NCI-H526 treated with DMSO at 0.1 percent for 48 hours (cell line): ENCODE measurements around the gene KDM4E.
"Not testable (repeated sequence)": the region's sequence is repeated elsewhere in the genome, so short reads cannot be mapped to it uniquely, and the experiment has no call there.

Source experiments
- DNase-seq: peaks from one replicate; lab custom pipeline; 2025; lab: John Stamatoyannopoulos, UW

KDM4E gene

DNA sequence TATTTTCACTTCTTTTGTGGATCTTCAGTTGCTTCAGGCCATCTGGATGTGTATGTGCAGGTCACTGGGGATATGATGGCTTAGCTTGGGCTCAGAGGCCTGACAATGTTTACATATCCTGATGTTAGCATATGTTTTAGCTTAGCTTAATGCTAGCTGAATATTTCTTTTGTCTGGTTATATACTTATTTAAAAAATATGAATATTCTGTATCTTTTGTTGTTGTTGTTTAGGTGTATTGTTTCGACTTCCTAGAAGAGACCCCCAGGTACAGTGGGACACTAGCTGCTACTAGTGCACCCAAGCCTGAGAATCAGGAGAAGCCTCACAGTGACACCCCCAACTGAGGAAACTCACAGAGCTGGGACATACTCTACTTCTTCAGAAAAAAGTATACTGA lies at the start of gene KDM4E:
TSS of gene KDM4E (plus strand) at position 301 of the 400 bp plus-strand sequence. CDS start 300 bp downstream, outside the sequence.
- no peak for DNase-seq

DNA sequence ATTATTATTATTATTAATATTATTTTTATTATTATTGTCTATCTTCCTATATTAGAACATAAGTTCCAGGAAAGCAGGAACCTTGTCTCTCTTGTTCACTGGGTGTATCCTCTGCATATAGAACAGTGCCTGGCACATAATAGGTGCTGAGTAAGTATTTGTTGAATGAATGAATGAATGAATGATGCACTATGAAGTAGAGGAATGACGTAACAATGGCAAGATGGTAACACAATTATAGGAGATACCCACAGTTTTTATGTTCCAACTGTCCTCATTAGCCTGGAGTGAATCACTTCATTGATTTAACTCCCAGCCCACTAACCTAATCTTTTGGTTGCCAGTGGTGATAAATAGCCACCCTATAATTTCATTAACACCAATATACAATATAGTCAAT lies 49.5 kb upstream of the KDM4E start:
- no peak for DNase-seq

DNA sequence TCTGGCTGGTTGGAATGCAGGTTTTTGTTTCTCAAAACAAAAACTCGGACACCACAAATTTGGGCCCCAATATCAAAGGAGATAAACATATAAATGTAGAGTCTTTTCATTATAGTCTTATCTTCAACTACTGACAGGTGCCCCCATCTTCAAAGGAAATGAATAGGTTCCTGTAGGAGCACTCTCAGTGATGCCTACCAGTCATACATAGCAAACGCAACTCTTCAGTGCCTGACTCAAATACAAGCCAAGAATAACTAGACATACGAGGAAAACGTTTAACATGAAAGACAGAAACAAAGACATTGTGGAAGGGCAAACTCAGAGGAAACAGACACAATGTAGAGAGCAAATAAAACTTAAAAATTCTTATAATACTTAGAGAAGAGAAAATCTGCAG lies 37.7 kb upstream of the KDM4E start:
- no peak for DNase-seq

DNA sequence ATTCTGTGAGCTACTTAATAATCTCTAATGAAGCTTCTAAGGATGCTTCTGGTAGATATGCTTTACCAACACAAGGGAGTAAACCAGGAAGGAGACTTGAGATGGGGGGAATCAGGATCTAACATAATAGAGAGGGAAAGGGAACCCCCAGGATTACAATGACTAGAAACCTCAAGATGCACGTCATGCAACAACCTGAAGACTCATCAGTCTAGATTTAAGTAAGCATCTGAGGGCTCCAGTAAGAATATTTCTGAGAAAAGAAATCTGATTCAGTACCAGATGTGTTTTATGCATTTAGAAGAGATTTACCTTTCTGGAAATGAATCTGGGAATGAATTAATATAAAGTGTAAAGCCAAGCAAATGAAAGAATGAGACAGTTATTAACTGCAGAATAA lies 36.3 kb upstream of the KDM4E start:
- DNase-seq: no peak

GRCh38 chr11:94993400-94993943 lies 31.6 kb upstream of the KDM4E start:
- no peak for DNase-seq

DNA sequence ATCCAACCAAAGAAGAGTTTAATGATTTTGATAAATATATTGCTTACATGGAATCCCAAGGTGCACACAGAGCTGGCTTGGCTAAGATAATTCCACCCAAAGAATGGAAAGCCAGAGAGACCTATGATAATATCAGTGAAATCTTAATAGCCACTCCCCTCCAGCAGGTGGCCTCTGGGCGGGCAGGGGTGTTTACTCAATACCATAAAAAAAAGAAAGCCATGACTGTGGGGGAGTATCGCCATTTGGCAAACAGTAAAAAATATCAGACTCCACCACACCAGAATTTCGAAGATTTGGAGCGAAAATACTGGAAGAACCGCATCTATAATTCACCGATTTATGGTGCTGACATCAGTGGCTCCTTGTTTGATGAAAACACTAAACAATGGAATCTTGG lies 27.6 kb upstream of the KDM4E start:
- DNase-seq: no peak

DNA sequence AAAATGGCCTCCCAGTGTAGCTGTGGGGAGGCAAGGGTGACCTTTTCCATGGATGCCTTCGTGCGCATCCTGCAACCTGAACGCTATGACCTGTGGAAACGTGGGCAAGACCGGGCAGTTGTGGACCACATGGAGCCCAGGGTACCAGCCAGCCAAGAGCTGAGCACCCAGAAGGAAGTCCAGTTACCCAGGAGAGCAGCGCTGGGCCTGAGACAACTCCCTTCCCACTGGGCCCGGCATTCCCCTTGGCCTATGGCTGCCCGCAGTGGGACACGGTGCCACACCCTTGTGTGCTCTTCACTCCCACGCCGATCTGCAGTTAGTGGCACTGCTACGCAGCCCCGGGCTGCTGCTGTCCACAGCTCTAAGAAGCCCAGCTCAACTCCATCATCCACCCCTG lies 26.8 kb upstream of the KDM4E start:
- no peak for DNase-seq

GRCh38 chr11:95003716-95004115 lies 21.3 kb upstream of the KDM4E start:
- no peak for DNase-seq

GRCh38 chr11:95005642-95006041 lies 19.4 kb upstream of the KDM4E start:
- no peak for DNase-seq

DNA sequence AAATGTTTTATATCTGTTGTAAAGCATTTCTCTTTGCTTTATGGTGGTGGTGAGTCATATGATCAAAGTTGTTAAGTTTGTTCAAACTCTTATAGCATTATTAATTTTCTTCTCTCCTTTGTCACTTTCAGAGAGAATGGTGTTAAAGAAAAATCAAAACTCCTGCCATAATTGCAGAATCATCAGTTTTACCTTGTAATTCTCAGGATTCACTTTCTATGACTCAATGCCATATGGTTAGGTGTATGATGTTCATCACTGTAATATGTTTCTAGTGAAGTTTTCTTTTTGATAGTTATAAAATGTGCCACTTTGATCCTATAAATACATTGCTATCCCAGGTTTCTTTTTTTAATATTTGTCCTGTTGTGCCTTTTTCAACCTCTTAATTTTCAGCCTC lies 13.7 kb upstream of the KDM4E start:
- no peak for DNase-seq

DNA sequence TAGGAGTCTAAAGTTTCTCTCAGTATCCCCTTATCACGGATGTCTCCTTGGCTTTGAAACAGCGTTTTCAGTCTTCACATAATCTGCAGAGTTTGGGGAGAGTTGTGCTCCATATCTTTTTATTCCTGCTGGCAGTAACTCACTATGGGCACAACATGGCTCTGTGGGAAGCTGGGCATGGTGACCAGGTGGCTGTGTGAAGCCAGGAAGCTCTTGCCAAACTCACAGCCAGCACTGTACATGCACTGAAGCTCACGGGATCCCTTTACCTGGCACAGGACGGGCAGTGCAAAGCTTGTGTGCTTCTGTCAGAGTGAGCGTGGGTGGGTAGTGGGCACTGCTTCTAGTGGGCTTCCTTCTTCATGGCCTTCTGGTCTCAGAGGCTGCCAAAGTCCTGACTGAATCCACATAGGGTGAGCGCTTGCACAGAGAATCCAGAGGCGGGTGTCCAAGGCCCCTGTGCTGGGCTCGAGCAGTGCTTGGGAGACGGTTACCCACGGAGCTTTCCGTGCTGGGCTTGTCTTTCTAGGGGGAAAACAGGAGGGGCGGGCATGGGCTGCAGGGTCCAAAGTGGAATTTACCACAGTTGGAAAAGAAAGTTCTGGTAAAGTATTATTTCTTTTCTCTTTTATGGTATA lies 10.8 kb upstream of the KDM4E start:
- DNase-seq: no peak

DNA sequence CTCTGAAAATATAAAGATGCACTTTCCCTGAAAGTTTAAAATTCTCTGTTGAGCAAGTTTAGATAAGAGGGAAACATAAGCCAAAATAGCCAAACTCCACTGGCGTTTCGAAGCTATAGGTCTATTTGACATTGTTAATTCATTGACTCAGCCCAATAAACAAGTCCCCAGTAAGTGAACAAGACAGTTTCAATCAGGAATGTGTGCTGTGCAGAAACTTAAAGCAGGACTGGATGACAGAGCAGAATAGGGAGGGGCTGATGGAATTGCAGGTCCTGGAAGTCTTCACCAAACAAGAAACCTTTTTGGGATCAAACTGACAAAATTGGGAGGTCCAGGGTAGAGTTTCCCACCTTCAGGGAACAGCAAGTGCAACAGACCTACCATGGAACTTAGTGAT lies 8.9 kb upstream of the KDM4E start:
- no peak for DNase-seq

- DNase-seq: not testable (repeated sequence)
Measured at GRCh38 chr11:95021468-95021867, 3.6 kb upstream of the KDM4E start.

DNA sequence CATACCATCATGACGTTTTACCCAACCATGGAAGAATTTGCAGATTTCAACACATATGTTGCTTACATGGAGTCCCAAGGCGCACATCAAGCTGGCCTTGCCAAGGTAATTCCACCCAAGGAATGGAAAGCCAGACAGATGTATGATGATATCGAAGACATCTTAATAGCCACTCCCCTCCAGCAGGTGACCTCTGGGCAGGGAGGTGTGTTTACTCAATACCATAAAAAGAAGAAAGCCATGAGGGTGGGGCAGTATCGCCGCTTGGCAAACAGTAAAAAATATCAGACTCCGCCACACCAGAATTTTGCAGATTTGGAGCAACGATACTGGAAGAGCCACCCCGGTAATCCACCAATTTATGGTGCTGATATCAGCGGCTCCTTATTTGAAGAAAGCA lies 536 bp downstream of the KDM4E start:
- DNase-seq: not testable (repeated sequence)

DNA sequence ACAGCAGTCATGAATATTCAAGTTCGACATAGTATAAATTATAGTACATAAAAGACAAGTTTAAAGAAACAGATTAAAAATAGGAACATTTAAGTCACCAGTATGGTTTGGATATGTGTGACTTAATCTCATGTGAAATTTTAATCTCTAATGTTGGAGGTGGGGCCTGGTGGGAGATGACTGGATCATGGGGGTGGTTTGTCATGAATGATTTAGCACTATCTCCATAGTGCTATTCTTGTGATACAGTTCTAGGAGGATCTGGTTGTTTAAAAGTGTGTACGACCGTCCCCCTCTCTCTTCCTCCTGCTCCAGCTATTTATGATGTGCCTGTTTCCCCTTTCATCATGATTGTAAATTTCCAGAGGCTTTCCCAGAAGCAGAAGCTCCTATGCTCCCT lies 3.3 kb downstream of the KDM4E start:
- DNase-seq: no peak

DNA sequence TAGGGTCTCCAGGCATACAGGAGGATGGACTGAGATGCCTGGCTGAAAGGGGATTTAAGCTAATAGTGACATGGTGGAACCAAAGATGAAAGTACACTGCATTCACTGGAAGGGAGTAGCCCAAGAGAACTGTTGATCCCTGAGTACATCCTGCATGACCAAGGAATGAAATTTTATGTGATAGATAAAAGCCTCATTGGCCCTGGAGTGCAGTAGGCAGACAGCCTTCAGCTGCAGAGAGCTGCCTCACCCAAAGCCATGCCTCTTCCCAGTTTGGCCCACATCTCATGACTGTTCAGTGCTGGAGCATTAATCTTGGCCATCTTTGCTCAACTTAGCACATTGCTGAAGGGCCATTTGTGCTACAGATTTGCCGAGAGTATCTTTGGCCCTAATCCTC lies 8.0 kb downstream of the KDM4E start:
- DNase-seq: no peak

DNA sequence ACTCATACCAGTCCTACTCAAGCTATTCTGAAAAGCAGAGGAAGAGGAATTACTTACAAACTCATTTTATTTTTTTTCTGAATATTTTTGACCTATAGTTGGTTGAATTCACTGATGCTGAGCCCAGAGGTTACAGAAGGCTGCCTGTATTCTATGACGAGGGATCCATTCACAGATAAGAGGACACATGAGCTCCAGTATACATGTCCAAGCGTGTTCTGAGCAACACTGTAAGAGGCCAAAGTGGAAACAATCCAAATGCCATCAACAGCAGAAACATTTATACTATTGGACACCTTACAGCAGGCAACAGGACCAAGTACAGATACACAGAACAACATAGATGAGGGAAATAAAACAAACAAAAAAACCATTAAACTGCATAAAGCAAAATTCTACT lies 10.3 kb downstream of the KDM4E start:
- DNase-seq: no peak

DNA sequence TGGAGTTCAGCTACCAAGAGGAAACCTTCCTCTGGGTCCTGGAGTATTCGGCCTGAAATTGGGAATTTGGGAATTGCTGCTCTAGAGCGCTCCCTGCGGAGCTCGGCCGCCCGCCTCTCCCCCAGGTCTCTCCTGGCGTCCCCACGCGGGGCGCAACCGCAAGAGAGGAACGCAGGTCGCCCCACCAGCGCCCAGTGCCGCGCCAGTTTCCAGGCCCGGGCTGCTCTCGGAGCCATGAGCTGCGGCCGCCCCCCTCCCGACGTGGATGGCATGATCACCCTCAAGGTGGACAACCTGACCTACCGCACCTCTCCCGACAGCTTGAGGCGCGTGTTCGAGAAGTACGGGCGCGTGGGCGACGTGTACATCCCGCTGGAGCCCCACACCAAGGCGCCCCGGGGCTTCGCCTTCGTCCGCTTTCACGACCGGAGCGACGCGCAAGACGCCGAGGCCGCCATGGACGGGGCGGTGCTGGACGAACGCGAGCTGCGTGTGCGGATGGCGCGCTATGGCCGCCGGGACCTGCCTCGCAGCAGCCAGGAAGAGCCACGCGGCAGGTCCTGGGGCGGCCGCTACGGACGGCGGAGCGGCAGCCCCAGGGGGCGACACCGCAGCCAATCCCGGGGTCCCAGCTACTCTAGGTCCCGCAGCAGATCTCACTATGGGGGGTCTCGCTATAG lies 12.4 kb downstream of the KDM4E start:
- not testable (repeated sequence) for DNase-seq

DNA sequence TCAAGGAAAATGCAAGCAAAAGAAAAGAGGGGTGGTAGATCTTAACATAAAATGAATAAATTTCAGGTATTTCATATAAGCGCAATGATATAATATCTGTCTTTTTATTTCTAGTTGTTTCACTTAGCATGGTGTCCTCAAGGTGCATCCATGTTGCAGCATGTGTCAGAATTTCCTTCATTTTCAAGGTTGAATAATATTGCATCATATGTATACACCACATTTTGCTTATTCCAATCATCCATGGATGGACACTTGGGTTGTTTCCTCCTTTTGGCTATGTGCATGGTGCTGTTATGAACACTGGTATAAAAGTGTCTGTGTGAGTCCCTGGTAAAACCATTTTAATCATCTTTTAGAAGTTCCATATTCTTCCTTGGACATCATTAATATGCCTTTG lies 17.2 kb downstream of the KDM4E start:
- no peak for DNase-seq

DNA sequence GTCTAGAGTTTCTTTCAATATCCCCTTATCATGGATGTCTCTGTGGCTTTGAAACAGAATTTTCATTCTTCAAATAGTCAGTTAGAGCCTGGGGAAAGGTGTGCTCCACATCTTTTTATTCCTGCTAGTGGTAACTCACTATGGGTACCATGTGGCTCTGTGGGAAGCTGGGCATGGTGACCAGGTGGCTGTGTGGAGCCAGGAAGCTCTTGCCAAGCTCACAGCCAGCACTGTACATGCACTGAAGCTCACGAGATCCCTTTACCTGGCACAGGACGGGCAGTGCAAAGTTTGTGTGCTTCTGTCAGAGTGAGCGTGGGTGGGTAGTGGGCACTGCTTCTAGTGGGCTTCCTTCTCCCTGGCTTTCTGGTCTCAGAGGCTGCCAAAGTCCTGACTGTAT lies 17.8 kb downstream of the KDM4E start:
- DNase-seq: no peak

- no peak for DNase-seq
Measured at GRCh38 chr11:95044010-95044409, 19.0 kb downstream of the KDM4E start.

- no peak for DNase-seq
Measured at GRCh38 chr11:95045812-95046211, 20.8 kb downstream of the KDM4E start.

- not testable (repeated sequence) for DNase-seq
Measured at GRCh38 chr11:95049122-95049521, 24.1 kb downstream of the KDM4E start, which contains the start of gene KDM4F. KDM4F (plus strand) TSS chr11:95049422.
